ENCODE measurements around the gene REC8. TPM values are rescaled to one million over a fixed set of nuclear protein-coding genes. Genes with fewer than 3 reads are reported as not detected.

The REC8 gene
- total and polyA plus RNA-seq, 2 of the 13 experiments (the other 11 are each of a cell fraction or from before 2014, with no cell fraction given) = 3.4 to 14.7 TPM

DNA sequence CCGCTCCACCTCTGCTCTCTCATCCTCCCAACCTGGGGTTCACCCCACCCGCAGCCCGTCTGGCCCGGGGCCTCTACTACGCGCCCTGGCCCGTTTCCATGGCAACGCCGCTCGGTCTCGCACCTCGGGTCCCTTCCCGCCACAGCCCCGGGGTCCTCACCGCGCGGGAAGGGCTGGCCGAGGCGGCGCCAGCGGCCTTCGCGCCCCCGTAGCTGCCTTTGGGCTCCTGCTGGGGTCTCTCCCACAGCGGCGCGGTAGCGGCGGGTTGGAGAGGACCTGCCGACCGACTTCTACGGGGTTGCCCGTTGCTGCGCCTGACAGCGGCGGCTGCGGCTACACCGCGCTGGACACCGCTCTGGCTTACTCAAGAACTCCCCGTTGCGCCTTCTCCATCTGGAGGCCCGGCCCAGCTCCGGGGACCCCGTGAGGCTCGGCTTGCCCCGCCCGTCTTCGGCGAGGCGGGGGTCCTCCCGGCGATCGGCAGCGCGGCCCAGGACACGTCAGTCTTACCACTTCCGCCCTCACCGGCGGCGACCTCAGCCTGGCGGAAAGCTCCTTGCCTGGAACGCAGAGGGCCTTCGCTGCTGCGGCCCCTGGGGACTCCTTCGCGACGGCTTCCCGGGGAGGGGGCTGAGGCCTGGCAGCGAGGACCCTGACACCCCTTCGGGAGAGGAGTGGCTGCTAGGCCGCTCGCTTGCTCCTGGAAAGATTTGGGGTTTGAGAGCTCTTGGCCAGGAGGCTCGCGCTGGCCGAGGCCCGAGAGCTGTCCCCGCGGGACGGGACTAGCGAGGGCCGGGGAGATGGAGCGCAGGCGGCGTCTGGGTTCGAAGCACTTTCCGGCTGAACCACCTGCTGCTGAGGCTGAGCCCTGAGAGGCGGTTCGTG is 23.5 kb downstream of the REC8 start, which contains the start of gene TM9SF1 (continued):
- TF ChIP-seq ZNF816 (CRISPR knock-in tag; IDR thresholded peaks at IDR 0.05; ENCODE audit: borderline replicate concordance) = no peak
- TF ChIP-seq ZFAT (CRISPR knock-in tag; conservative IDR thresholded peaks at IDR 0.05) = peak; percentile 94
- no peak for TF ChIP-seq ZNF780A (CRISPR knock-in tag; IDR thresholded peaks at IDR 0.05)
- peak; percentile 76 for TF ChIP-seq ZMYM3 (CRISPR knock-in tag; IDR thresholded peaks at IDR 0.05)
- TF ChIP-seq SOX13 (IDR thresholded peaks at IDR 0.05) = 0 out of 2 replicates have a peak, but pooled peaks have one; percentile 4
- peak in 1 of 2 experiments; percentile 55; a peak in 3 of 4 replicates for TF ChIP-seq SOX13 (CRISPR knock-in tag; conservative IDR thresholded peaks at IDR 0.05 in 1 of 2, IDR thresholded peaks at IDR 0.05 in 1 of 2)
- TF ChIP-seq HOXD1 (CRISPR knock-in tag; IDR thresholded peaks at IDR 0.05) = peak; percentile 80
- peak; percentile 99 for TF ChIP-seq ZNF33B (CRISPR knock-in tag; IDR thresholded peaks at IDR 0.05)
- no peak; the same call in 1 of the 2 replicates for TF ChIP-seq ZC3H4 (CRISPR knock-in tag; IDR thresholded peaks at IDR 0.05; ENCODE audit: borderline replicate concordance)
- peak; percentile 90; the same call in 1 of the 2 replicates for TF ChIP-seq THYN1 (CRISPR knock-in tag; IDR thresholded peaks at IDR 0.05; ENCODE audit: borderline replicate concordance, low read depth)
- TF ChIP-seq EHMT2 (IDR thresholded peaks at IDR 0.05; ENCODE audit: borderline replicate concordance, low read depth, low read length) = no peak
- TF ChIP-seq, protein P1, sequence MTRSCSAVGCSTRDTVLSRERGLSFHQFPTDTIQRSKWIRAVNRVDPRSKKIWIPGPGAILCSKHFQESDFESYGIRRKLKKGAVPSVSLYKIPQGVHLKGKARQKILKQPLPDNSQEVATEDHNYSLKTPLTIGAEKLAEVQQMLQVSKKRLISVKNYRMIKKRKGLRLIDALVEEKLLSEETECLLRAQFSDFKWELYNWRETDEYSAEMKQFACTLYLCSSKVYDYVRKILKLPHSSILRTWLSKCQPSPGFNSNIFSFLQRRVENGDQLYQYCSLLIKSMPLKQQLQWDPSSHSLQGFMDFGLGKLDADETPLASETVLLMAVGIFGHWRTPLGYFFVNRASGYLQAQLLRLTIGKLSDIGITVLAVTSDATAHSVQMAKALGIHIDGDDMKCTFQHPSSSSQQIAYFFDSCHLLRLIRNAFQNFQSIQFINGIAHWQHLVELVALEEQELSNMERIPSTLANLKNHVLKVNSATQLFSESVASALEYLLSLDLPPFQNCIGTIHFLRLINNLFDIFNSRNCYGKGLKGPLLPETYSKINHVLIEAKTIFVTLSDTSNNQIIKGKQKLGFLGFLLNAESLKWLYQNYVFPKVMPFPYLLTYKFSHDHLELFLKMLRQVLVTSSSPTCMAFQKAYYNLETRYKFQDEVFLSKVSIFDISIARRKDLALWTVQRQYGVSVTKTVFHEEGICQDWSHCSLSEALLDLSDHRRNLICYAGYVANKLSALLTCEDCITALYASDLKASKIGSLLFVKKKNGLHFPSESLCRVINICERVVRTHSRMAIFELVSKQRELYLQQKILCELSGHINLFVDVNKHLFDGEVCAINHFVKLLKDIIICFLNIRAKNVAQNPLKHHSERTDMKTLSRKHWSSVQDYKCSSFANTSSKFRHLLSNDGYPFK (CRISPR knock-in tag; IDR thresholded peaks at IDR 0.05; ENCODE audit: borderline replicate concordance) = peak; percentile 99
- peak; percentile 97 for TF ChIP-seq MIER3 (CRISPR knock-in tag; IDR thresholded peaks at IDR 0.05; ENCODE audit: borderline replicate concordance)
- no peak for TF ChIP-seq ZNF432 (CRISPR knock-in tag; IDR thresholded peaks at IDR 0.05; ENCODE audit: borderline replicate concordance)
- TF ChIP-seq ZNF720 (CRISPR knock-in tag; IDR thresholded peaks at IDR 0.05) = peak; percentile 30; the same call in 1 of the 2 replicates
- peak; percentile 100 for TF ChIP-seq ELF1 (CRISPR knock-in tag; IDR thresholded peaks at IDR 0.05)
- TF ChIP-seq, protein P2, sequence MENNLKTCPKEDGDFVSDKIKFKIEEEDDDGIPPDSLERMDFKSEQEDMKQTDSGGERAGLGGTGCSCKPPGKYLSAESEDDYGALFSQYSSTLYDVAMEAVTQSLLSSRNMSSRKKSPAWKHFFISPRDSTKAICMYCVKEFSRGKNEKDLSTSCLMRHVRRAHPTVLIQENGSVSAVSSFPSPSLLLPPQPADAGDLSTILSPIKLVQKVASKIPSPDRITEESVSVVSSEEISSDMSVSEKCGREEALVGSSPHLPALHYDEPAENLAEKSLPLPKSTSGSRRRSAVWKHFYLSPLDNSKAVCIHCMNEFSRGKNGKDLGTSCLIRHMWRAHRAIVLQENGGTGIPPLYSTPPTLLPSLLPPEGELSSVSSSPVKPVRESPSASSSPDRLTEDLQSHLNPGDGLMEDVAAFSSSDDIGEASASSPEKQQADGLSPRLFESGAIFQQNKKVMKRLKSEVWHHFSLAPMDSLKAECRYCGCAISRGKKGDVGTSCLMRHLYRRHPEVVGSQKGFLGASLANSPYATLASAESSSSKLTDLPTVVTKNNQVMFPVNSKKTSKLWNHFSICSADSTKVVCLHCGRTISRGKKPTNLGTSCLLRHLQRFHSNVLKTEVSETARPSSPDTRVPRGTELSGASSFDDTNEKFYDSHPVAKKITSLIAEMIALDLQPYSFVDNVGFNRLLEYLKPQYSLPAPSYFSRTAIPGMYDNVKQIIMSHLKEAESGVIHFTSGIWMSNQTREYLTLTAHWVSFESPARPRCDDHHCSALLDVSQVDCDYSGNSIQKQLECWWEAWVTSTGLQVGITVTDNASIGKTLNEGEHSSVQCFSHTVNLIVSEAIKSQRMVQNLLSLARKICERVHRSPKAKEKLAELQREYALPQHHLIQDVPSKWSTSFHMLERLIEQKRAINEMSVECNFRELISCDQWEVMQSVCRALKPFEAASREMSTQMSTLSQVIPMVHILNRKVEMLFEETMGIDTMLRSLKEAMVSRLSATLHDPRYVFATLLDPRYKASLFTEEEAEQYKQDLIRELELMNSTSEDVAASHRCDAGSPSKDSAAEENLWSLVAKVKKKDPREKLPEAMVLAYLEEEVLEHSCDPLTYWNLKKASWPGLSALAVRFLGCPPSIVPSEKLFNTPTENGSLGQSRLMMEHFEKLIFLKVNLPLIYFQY (CRISPR knock-in tag; IDR thresholded peaks at IDR 0.05; ENCODE audit: borderline replicate concordance) = peak; percentile 89
- peak; percentile 97 for TF ChIP-seq U2AF1 (optimal IDR thresholded peaks at IDR 0.05; ENCODE audit: low read depth, low read length)
- TF ChIP-seq, protein P3, sequence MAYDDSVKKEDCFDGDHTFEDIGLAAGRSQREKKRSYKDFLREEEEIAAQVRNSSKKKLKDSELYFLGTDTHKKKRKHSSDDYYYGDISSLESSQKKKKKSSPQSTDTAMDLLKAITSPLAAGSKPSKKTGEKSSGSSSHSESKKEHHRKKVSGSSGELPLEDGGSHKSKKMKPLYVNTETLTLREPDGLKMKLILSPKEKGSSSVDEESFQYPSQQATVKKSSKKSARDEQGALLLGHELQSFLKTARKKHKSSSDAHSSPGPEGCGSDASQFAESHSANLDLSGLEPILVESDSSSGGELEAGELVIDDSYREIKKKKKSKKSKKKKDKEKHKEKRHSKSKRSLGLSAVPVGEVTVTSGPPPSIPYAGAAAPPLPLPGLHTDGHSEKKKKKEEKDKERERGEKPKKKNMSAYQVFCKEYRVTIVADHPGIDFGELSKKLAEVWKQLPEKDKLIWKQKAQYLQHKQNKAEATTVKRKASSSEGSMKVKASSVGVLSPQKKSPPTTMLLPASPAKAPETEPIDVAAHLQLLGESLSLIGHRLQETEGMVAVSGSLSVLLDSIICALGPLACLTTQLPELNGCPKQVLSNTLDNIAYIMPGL (CRISPR knock-in tag; IDR thresholded peaks at IDR 0.05; ENCODE audit: borderline replicate concordance in 1 of 2, low read depth in 1 of 2) = peak; percentile 99 to 100
- TF ChIP-seq SP5 (CRISPR knock-in tag; IDR thresholded peaks at IDR 0.05; ENCODE audit: borderline replicate concordance, low read depth) = no peak; the same call in 1 of the 2 replicates

Measured in HepG2 (cell line).